HG02885 (cell line): ENCODE results near the gene TIMM10.
"Not testable (repeated sequence)": the region's sequence is repeated elsewhere in the genome, so short reads cannot be mapped to it uniquely, and the experiment has no call there.

Experiments used
- ATAC-seq: cut with Tn5 transposase; IDR thresholded peaks from one replicate; pipeline ENCODE4 v1.9.1; 2021; ENCODE audit warnings: mild to moderate bottlenecking; ENCODE audit not compliant: unreplicated experiment, poor library complexity

Gene TIMM10

DNA sequence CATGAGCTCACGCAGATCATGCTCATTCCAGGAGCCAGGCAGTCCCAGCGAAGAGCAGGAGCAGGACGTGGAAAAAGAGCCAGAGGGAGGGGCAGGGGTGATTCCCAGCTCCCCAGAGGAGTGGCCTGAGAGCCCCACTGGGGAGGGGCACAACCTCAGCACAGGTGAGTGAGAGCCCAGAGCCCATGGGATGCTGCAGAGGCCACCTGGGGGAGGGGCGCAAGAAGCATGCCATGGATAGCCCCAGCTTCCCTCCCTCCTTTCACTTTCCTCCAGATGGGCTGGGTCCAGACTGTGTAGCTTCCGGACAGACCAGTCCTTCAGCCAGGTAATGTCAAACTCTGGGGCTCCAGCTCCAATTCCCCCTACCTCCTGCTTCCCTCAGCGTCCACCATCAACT is 13.0 kb upstream of the TIMM10 start:
- ATAC-seq: no peak

DNA sequence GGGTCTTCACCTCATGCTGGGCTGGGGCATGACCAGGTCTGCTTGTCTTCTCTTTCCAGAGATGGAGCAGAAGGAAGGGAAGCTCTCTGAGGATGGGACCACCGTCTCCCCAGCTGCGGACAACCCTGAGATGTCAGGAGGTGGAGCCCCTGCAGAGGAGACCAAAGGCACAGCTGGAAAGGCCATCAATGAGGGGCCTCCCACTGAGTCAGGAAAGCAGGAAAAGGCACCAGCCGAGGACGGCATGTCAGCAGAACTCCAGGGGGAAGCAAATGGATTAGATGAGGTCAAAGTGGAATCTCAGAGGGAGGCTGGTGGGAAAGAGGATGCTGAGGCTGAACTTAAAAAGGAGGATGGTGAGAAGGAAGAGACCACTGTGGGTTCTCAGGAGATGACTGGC is 12.0 kb upstream of the TIMM10 start:
- no peak for ATAC-seq

- ATAC-seq: no peak
Observed at GRCh38 chr11:57541169-57541568, 10.6 kb upstream of the TIMM10 start.

GRCh38 chr11:57539342-57539741 is 8.8 kb upstream of the TIMM10 start:
- no peak for ATAC-seq

DNA sequence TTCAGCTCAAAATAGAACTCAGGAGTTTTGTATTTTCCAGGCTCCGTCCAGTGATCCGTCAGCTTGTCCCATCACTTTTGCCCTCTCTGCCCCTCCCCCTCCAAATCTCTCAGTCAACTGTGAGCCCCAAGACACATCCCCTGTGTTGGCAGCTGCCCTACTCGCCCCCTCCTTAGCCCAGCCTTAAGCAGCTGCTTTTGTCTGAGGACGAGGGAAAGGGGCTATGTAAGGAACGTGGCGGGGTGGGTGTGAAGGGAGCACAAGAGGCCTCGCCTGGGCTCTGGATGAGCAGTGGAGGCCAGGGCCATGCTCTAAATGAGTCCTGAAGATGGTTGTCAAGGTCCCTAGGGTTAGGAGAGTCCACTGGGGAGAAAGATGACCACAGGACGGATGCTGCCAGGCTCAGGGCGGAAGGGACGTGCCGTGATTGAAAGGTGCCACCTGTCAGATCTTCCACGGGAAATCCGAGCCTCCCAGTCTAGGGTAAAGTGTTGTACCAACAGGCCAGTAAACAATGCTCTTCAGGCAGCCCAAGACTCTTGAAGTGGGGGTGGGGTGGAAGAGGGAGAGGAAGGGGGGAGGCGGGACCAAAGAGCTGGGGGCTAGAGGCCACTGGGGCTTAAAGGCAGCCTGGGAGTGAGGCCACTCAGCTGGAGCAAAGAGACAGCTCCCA is 6.5 kb upstream of the TIMM10 start, which contains the start of gene SMTNL1:
Gene SMTNL1, plus strand, starts transcription at position 649 of the 673 bp plus-strand sequence. CDS start 5,048 bp downstream, outside the sequence.
- ATAC-seq: no peak

- ATAC-seq: not testable (repeated sequence)
Observed at GRCh38 chr11:57534449-57534848, 3.9 kb upstream of the TIMM10 start.

- peak; percentile 7 for ATAC-seq
Observed at GRCh38 chr11:57530215-57530595, 349 bp downstream of the TIMM10 start.

GRCh38 chr11:57529012-57529411 is 1.5 kb downstream of the TIMM10 start:
- no peak for ATAC-seq

GRCh38 chr11:57527056-57527631 is 3.4 kb downstream of the TIMM10 start:
- no peak for ATAC-seq

DNA sequence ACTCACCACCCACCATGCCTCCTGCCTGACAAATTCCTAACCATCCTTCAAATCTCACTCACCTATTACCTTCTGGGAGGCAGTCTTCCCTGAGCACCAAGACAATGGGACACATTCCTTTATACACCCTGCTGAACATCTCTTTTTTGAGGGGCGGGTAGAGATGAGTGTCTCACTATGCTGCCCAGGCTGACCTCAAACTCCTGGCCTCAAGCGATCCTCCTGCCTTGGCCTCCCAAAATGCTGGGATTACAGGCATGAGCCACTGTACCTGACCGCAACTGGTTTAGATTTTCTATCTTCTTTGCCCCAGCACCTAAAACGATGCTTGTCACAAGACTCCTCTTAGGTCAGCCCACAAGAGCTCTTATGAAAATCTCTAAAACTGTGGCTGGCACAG is 7.1 kb downstream of the TIMM10 start:
- ATAC-seq: no peak

DNA sequence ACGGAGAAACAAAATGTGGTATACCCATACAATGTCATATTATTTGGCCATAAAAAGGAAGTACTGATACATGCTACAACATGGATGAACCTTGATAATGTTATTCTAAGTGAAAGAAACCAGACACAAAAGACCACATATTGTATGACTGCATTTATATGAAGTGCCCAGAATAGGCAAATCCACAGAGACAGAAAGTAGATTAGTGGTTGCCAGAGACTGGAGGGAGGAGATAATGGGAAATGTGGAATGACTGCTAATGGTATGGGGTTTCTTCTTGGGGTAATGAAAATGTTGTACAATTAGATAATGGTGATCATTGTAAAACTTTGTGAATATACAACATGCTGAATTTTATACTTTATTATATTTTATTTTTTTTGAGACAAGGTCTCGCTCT is 9.4 kb downstream of the TIMM10 start:
- no peak for ATAC-seq

GRCh38 chr11:57516061-57516443 is 14.5 kb downstream of the TIMM10 start:
- ATAC-seq: no peak

GRCh38 chr11:57515332-57516060 is 15.1 kb downstream of the TIMM10 start, which contains the start of gene SLC43A1:
TSS of gene SLC43A1 (minus strand) at chr11:57515702. CDS start at chr11:57514111, 1,591 bp downstream.
- peak; percentile 54 for ATAC-seq

- ATAC-seq: peak; percentile 49
Observed at GRCh38 chr11:57514538-57515331, 15.8 kb downstream of the TIMM10 start.

DNA sequence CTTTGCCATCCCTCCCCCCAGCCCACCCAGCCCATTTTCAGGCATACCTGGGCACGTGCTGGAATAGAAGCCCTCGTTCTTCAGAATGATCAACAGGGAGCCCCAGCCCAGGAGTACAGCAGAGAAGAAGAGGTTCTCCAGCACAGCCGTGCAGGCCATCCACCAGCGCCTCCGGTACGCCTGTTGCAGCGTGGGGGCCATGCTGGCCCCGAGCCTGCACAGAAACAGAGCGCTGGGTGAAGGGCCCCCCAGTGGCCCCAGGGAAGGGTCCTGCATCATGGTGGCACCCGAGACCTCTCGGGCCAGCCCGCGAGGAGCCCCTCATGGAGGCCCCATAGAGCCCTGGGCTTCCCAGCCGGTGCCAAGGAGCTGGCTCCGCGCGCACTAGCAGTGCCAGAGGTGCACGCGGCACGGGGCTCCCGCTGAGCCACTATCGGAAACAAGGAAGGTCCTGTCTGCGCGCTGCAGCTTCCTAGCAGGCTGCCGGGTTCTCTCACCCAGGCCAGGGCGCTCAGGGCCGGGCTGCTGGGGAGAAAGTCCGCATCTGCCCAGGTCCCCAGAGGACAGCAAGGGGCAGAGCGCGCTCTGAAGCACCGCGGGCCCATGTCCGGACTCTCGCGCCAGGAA is 16.5 kb downstream of the TIMM10 start:
- ATAC-seq: peak; percentile 45

- ATAC-seq: no peak
Observed at GRCh38 chr11:57513452-57513795, 17.1 kb downstream of the TIMM10 start.

- no peak for ATAC-seq
Observed at GRCh38 chr11:57512646-57513451, 17.7 kb downstream of the TIMM10 start.

GRCh38 chr11:57511741-57512430 is 18.7 kb downstream of the TIMM10 start:
- no peak for ATAC-seq
